ENCODE measurements around the gene GPX4. TPM values are rescaled to one million over a fixed set of nuclear protein-coding genes. Genes with fewer than 3 reads are reported as not detected.

GPX4 gene
- total and polyA plus RNA-seq, 9 of the 15 experiments (the other 6 are each of a cell fraction or from before 2014, with no cell fraction given), result 61.4 to 661 (median 349) TPM

DNA sequence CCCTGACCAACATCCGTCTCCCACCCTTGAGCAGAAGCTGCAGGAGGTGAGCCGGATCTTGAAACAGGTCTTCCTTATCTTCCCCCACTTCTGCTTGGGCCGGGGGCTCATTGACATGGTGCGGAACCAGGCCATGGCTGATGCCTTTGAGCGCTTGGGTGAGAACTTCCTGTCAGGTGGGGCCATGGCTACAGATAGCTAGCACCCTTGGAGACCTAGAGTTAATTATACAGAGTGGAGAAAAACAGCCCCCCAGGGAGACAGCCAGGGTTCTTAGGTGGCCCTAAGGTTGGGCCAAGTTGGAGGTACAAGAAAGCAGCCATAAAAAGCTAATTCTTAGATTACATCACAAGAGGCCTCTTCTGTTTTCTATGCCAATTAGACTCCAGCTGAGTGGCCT, 45.7 kb upstream of the GPX4 start:
- FAIRE-seq, result no peak
- no peak for DNase-seq (ENCODE audit: extremely low read depth in 1 of 4, low spot score in 3 of 4)
- ATAC-seq, result no peak
- 77% methylated on average over 4 of the region's 5 CpGs for WGBS (ENCODE audit: insufficient coverage, low coverage, missing lambda C conversion rate)
- H3K27me3 ChIP-seq (ENCODE audit: control insufficient read depth in 2 of 2, insufficient read depth in 2 of 2, low read length in 2 of 2), result no peaks in the 10 kb centered on the region
- H3K4me1 ChIP-seq (replicated peaks in 1 of 2; ENCODE audit: control insufficient read depth in 2 of 2, insufficient read depth in 2 of 2, low read length in 2 of 2), result peaks cover 0 to 41% of the 10 kb centered on the region in 2 experiments; a peak in 2 of 5 replicates
- H3K27ac ChIP-seq (ENCODE audit: extremely low read depth, low read depth, low read length), result no peak overlapping the region
- ChIA-PET CTCF (ENCODE audit: low intra/inter-chr PET ratio) (no interaction called here), POLR2A (interaction anchor here (0.6 to 1.1 kb wide), 4 partner anchors 10 to 162 kb away, joined by 3 to 4 read pairs (median 4); partner anchors contain the start of gene RNU6-2)
- H3K79me2 ChIP-seq (ENCODE audit: control insufficient read depth, insufficient read depth, low read length), result no peaks in the 10 kb centered on the region
- no peak overlapping the region for H3K4me3 ChIP-seq
- no peaks in the 10 kb centered on the region for H3K9me1 ChIP-seq (ENCODE audit: control insufficient read depth, insufficient read depth, low read length)
- no TSS peak for BruUV-seq (replicated peaks)
- no peak overlapping the region for H2AFZ ChIP-seq (ENCODE audit: low read depth, low read length)
- no peaks in the 10 kb centered on the region for H3K9me3 ChIP-seq (replicated peaks; ENCODE audit: control insufficient read depth, insufficient read depth, low read depth, low read length)
- in situ Hi-C loops (cut with MboI) (no loop called here), intact Hi-C loops (cut with micrococcal nuclease) (no loop called here)
- H3K9ac ChIP-seq (ENCODE audit: insufficient read depth in 1 of 2, low read depth in 2 of 2, low read length in 2 of 2), result no peak overlapping the region
- TF ChIP-seq ELF1 (tag; IDR thresholded peaks at IDR 0.05) (no peak), MCM5 (IDR thresholded peaks at IDR 0.05; ENCODE audit: low read depth) (no peak), NEUROD1 (IDR thresholded peaks at IDR 0.05; ENCODE audit: borderline replicate concordance, low read depth, low read length, partially characterized antibody) (no peak), ZZZ3 (IDR thresholded peaks at IDR 0.05) (no peak), CSDE1 (IDR thresholded peaks at IDR 0.05) (no peak), RBM17 (IDR thresholded peaks at IDR 0.05; ENCODE audit: borderline replicate concordance, low read depth, low read length) (no peak), ZNF143 (CRISPR knock-in tag; IDR thresholded peaks at IDR 0.05) (no peak), PPARD (CRISPR knock-in tag; IDR thresholded peaks at IDR 0.05) (no peak)
- TF ChIP-seq, protein P1, sequence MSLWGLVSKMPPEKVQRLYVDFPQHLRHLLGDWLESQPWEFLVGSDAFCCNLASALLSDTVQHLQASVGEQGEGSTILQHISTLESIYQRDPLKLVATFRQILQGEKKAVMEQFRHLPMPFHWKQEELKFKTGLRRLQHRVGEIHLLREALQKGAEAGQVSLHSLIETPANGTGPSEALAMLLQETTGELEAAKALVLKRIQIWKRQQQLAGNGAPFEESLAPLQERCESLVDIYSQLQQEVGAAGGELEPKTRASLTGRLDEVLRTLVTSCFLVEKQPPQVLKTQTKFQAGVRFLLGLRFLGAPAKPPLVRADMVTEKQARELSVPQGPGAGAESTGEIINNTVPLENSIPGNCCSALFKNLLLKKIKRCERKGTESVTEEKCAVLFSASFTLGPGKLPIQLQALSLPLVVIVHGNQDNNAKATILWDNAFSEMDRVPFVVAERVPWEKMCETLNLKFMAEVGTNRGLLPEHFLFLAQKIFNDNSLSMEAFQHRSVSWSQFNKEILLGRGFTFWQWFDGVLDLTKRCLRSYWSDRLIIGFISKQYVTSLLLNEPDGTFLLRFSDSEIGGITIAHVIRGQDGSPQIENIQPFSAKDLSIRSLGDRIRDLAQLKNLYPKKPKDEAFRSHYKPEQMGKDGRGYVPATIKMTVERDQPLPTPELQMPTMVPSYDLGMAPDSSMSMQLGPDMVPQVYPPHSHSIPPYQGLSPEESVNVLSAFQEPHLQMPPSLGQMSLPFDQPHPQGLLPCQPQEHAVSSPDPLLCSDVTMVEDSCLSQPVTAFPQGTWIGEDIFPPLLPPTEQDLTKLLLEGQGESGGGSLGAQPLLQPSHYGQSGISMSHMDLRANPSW (CRISPR knock-in tag; IDR thresholded peaks at IDR 0.05), result no peak
- TF ChIP-seq, protein P2, sequence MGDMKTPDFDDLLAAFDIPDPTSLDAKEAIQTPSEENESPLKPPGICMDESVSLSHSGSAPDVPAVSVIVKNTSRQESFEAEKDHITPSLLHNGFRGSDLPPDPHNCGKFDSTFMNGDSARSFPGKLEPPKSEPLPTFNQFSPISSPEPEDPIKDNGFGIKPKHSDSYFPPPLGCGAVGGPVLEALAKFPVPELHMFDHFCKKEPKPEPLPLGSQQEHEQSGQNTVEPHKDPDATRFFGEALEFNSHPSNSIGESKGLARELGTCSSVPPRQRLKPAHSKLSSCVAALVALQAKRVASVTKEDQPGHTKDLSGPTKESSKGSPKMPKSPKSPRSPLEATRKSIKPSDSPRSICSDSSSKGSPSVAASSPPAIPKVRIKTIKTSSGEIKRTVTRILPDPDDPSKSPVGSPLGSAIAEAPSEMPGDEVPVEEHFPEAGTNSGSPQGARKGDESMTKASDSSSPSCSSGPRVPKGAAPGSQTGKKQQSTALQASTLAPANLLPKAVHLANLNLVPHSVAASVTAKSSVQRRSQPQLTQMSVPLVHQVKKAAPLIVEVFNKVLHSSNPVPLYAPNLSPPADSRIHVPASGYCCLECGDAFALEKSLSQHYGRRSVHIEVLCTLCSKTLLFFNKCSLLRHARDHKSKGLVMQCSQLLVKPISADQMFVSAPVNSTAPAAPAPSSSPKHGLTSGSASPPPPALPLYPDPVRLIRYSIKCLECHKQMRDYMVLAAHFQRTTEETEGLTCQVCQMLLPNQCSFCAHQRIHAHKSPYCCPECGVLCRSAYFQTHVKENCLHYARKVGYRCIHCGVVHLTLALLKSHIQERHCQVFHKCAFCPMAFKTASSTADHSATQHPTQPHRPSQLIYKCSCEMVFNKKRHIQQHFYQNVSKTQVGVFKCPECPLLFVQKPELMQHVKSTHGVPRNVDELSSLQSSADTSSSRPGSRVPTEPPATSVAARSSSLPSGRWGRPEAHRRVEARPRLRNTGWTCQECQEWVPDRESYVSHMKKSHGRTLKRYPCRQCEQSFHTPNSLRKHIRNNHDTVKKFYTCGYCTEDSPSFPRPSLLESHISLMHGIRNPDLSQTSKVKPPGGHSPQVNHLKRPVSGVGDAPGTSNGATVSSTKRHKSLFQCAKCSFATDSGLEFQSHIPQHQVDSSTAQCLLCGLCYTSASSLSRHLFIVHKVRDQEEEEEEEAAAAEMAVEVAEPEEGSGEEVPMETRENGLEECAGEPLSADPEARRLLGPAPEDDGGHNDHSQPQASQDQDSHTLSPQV (IDR thresholded peaks at IDR 0.05), result no peak
- H3K4me2 ChIP-seq (ENCODE audit: insufficient read depth, low read length), result no peak overlapping the region
- H3K36me3 ChIP-seq (ENCODE audit: control insufficient read depth, insufficient read depth, low read length), result peaks cover 76% of the 10 kb centered on the region
- 0 out of 2 replicates have a peak, but pooled peaks cover 4% of the 10 kb centered on the region for H4K20me1 ChIP-seq (replicated peaks; ENCODE audit: control insufficient read depth, insufficient read depth, low read length)
